ENCODE results near the gene ERCC5. TPM values are rescaled to one million over a fixed set of nuclear protein-coding genes. Genes with fewer than 3 reads are reported as not detected.

Gene ERCC5
- total and polyA plus RNA-seq, 2 donors (not counting 3 experiments of a cell fraction or from before 2014, with no cell fraction given), result 12.5 to 40.1 TPM

DNA sequence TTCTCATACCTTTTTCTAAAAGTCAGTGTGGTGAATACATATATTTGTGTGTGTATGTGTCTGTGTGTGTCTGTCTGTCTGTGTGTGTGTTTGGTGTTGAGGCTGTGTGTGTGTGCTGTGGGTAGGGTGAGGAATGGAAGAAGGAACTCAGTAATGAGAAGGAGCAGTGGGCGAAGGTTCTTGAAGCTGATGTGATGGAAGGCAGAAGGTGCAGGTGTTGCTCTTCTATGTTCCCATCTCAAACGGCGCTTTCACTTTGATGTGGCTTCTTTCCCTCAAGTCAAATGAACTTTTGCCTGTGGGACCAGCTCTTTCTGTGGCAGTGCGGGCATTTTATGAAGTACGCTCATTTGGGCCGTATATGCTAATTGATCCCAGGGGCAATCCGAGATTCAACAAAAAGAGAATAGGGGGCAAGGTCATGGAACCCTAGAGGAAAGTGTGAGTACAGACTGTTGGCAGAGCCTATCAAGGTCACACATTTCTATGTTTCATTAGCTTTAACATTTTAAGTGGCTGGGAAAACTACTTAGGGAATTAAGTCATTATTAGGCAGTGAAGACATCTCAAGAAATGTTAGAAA is 31.7 kb upstream of the ERCC5 start:
- ChIA-PET CTCF (interaction anchor here (1.0 to 1.7 kb wide), 4 partner anchors 10 to 232 kb away, joined by 3 read pairs; no protein-coding TSS in a partner anchor), POLR2A (no interaction called here)
- TF ChIP-seq CTCF (IDR thresholded peaks at IDR 0.05; ENCODE audit: extremely low read depth in 1 of 2, insufficient read depth in 1 of 2, low read depth in 1 of 2, low read length in 2 of 2) (no peak), FOS (IDR thresholded peaks at IDR 0.05; ENCODE audit: borderline replicate concordance, insufficient read depth, low read length) (no peak), JUN (IDR thresholded peaks at IDR 0.05; ENCODE audit: borderline replicate concordance, insufficient read depth, insufficient read length, low read depth) (no peak), POLR2AphosphoS5 (IDR thresholded peaks at IDR 0.05; ENCODE audit: insufficient read depth, low read depth, low read length) (no peak), EZH2 (IDR thresholded peaks at IDR 0.05; ENCODE audit: borderline replicate concordance, low read depth, low read length, severe bottlenecking) (no peak), POLR2A (IDR thresholded peaks at IDR 0.05; ENCODE audit: low read depth, low read length) (no peak), GATA2 (IDR thresholded peaks at IDR 0.05; ENCODE audit: insufficient read depth, insufficient read length, low read depth, low read length) (no peak), MAX (IDR thresholded peaks at IDR 0.05; ENCODE audit: insufficient read depth, insufficient read length) (no peak), MYC (IDR thresholded peaks at IDR 0.05; ENCODE audit: low read depth, low read length) (no peak)
- peaks cover 0 to 2% of the 10 kb centered on the region in 2 experiments for H3K36me3 ChIP-seq (ENCODE audit: control insufficient read depth in 2 of 2, extremely low read depth in 1 of 2, insufficient read depth in 2 of 2, low read length in 2 of 2)
- H3K79me2 ChIP-seq (ENCODE audit: control insufficient read depth, insufficient read depth, low read length), result peaks cover 20% of the 10 kb centered on the region
- no peaks in the 10 kb centered on the region for H3K9me3 ChIP-seq (replicated peaks; ENCODE audit: control insufficient read depth, insufficient read depth, low read length)
- intact Hi-C loops (cut with micrococcal nuclease), result no loop called here
- peaks cover 2% of the 10 kb centered on the region for H3K4me1 ChIP-seq (ENCODE audit: control insufficient read depth, extremely low read depth, insufficient read depth, low read length)
- H4K20me1 ChIP-seq (replicated peaks; ENCODE audit: control insufficient read depth, extremely low read depth, insufficient read depth, low read length), result peaks cover 3% of the 10 kb centered on the region
- no peak overlapping the region for H2AFZ ChIP-seq (ENCODE audit: low read depth, low read length)
- no peak for FAIRE-seq
- no peak overlapping the region for H3K4me3 ChIP-seq (replicated peaks in 1 of 3; ENCODE audit: insufficient read depth in 1 of 3, low read depth in 1 of 3, low read length in 3 of 3)
- H3K27ac ChIP-seq (ENCODE audit: insufficient read depth, low read depth, low read length), result no peak overlapping the region
- no peak for DNase-seq (ENCODE audit: low read depth, low spot score)
- H3K9ac ChIP-seq (replicated peaks; ENCODE audit: extremely low read depth, insufficient read depth, low read length), result no peak overlapping the region
- no peak overlapping the region for H3K4me2 ChIP-seq (ENCODE audit: insufficient read depth, low read length)
- dilution Hi-C loops (cut with MboI; ENCODE audit: extremely low pct_ligation_motif_present, low sequenced_read_pairs), result no loop called here
- H3K27me3 ChIP-seq (ENCODE audit: control insufficient read depth in 2 of 2, insufficient read depth in 2 of 2, low read length in 2 of 2), result no peaks in the 10 kb centered on the region
- no peaks in the 10 kb centered on the region for H3K9me1 ChIP-seq (replicated peaks; ENCODE audit: control insufficient read depth, extremely low read depth, insufficient read depth, low read length)
- no TSS peak for BruUV-seq (replicated peaks)
